Activated T-cell treated with anti-CD3 and anti-CD28 coated beads, Interleukin-2, amount 50 U/mL, for 48 hours (primary cell): ENCODE results near the gene SLC38A8.
A peak's percentile ranks its signal among the peaks of the same experiment; 100 is the strongest.

Source experiments
- DNase-seq, 2 experiments: peaks; one replicate each; pipeline ENCODE4 v3.0.0-alpha.2; 2020

SLC38A8 gene

DNA sequence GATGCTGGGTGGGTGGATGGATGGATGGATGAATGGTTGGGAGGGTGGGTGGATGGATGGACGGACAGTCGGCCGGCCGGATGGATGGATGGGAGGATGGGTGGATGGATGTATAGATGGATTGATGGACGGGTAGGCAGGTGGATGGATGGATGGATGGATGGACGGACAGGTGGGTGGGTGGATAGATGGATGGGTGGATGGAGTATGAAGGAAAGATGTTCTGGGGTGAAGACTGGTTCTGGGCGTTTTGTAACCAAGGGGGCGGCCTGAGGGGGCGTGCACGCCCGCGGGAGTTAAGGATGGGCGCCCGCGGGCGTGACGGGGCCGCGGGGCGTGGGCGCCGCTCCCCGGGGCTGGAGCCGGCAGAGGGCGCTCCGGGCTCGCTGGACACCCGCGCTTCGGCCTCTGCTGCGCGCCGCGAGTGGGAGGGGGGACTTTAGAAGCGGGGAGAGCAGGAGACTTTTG, 74.7 kb downstream of the SLC38A8 start, which contains the start of gene NECAB2:
TSS of gene NECAB2 (plus strand) at position 407 of the 468 bp plus-strand sequence. CDS start 405 bp downstream, outside the sequence.
- peak in 1 of 2 experiments; percentile 52 for DNase-seq

- DNase-seq: no peak
Observed at GRCh38 chr16:83967091-83967490, 75.5 kb downstream of the SLC38A8 start.

DNA sequence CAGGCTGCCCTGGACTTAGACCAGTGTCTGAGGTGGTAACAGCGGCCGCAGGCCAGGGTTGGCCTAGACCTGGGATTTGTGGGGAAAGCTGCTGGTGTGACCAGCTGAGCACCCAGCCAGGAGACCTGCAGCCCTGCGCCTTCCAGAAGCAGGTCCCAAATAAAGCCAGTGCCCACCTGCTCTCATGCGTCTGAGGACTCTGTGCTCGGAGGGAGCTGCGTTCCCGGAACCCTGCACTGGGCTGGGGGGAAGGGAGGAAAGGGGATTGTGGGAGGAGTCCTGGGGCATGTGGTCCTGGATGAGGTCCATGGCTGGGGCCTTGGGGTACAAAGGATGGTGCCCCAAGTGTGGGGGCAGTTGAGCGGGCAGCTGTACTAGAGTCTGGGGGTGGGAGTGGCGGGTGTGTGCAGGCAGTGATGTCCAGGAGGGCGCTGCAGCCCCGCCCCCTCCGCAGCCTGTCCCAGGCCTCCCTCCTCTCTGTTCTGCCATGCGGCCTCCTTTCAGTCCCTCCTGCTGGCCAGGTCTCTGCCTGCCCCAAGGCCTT, 76.4 kb downstream of the SLC38A8 start:
- DNase-seq: no peak

GRCh38 chr16:83965444-83966152, 77.0 kb downstream of the SLC38A8 start:
- DNase-seq: no peak

DNA sequence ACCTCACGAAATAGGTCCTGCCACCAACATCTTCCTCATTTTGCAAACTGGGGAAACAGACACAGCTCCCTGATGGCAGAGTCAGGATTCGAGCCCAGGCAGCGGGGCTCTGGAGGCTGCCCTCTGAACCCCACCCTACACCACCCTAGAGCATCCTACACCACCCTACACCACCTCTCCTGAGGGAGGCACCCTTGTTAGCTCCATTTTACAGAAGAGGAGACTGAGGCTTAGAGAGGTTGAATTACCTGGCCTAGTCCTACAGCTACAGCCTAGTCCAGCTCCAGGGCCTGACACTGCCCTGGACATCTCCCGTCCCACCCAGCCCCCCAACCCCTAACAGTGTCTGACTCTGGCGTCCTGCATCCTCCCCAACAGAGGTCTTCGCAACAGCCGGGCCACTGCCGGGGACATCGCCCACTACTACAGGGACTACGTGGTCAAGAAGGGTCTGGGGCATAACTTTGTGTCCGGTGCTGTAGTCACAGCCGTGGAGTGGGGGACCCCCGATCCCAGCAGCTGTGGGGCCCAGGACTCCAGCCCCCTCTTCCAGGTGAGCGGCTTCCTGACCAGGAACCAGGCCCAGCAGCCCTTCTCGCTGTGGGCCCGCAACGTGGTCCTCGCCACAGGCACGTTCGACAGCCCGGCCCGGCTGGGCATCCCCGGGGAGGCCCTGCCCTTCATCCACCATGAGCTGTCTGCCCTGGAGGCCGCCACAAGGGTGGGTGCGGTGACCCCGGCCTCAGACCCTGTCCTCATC, 77.7 kb downstream of the SLC38A8 start:
- no peak for DNase-seq

GRCh38 chr16:83963277-83964119, 79.1 kb downstream of the SLC38A8 start:
- no peak for DNase-seq

DNA sequence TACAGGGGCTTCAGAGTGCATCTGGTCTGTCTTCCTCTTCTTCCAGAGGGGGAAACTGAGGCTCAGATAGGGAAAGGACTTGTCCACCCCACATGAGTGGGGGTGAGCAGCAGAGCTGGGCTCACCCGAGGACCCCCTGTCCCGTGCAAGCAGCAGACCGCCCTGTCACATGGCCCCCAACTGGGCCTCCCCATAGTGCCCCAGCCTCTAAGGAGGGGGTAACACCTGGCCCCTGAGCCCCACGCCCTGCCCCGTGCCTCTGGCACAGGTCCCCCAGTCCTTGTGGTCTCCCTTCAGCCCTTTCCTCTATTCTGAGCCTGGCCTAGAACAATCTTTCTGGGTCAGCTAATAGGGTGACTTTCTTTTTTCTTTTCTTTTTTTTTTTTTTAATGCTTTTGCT, 81.0 kb downstream of the SLC38A8 start:
- DNase-seq: no peak

GRCh38 chr16:83960521-83961249, 81.9 kb downstream of the SLC38A8 start:
- no peak for DNase-seq
